ENCODE results near the gene TPT1.
"Not testable (repeated sequence)": the region's sequence is repeated elsewhere in the genome, so short reads cannot be mapped to it uniquely, and the experiment has no call there.

TPT1 gene

DNA sequence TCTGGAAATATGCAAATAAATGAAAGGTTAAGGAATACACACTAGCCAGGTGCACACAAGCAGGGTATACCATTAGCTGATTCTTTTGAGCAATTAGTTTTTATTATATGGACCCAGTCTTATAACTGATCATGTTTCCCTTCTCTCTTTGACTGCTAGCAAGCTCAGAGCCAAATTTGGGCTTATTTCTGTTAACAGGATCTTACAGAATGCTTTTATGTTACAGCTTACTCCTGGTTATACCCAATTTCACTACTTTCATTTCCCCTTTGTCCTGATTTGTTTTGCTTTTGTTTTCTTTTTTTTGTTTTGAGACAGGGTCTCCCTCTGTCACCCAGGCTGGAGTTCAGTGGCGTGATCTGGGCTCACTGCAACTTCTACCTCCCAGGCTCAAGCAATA is 12.9 kb upstream of the TPT1 start:
- H3K79me2 ChIP-seq (ENCODE audit: insufficient read depth, low read depth), result no peaks in the 10 kb centered on the region
- no peak overlapping the region for H3K4me2 ChIP-seq
- no peak overlapping the region for H3K9ac ChIP-seq
- TF ChIP-seq, protein P1, sequence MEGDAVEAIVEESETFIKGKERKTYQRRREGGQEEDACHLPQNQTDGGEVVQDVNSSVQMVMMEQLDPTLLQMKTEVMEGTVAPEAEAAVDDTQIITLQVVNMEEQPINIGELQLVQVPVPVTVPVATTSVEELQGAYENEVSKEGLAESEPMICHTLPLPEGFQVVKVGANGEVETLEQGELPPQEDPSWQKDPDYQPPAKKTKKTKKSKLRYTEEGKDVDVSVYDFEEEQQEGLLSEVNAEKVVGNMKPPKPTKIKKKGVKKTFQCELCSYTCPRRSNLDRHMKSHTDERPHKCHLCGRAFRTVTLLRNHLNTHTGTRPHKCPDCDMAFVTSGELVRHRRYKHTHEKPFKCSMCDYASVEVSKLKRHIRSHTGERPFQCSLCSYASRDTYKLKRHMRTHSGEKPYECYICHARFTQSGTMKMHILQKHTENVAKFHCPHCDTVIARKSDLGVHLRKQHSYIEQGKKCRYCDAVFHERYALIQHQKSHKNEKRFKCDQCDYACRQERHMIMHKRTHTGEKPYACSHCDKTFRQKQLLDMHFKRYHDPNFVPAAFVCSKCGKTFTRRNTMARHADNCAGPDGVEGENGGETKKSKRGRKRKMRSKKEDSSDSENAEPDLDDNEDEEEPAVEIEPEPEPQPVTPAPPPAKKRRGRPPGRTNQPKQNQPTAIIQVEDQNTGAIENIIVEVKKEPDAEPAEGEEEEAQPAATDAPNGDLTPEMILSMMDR (conservative IDR thresholded peaks at IDR 0.05; ENCODE audit: low read depth, low read length), result no peak
- no peaks in the 10 kb centered on the region for H3K4me1 ChIP-seq (ENCODE audit: low read depth, poor library complexity, severe bottlenecking)
- H4K20me1 ChIP-seq (ENCODE audit: insufficient read depth), result no peaks in the 10 kb centered on the region
- no peak overlapping the region for H3K4me3 ChIP-seq (IDR thresholded peaks at IDR 0.05; ENCODE audit: insufficient read depth, low read depth, low read length)
- H3K27me3 ChIP-seq (ENCODE audit: insufficient read depth, low read depth), result no peaks in the 10 kb centered on the region
- no peaks in the 10 kb centered on the region for H3K36me3 ChIP-seq (ENCODE audit: insufficient read depth)
- H2AFZ ChIP-seq (ENCODE audit: low read depth), result no peak overlapping the region
- no peak overlapping the region for H3K27ac ChIP-seq

DNA sequence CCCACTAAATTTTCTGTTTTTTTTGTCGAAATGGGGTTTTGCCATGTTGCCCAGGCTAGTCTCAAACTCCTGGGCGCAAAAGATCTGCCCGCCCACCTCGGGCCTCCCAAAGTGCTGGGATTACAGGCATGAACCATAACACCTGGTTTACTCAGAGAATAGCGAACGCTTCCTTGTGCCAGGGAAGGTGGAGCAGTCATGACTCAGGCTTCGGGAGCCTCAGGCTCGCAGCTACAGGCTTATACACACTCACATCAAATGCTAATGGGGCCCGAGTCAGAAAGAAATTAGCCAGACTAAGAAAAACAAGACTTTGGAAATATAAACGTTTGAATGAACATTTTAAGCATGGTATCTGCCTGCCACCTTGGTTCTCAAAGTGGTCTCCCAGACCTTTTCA is 11.0 kb upstream of the TPT1 start:
- H3K4me1 ChIP-seq (ENCODE audit: low read depth, poor library complexity, severe bottlenecking), result no peaks in the 10 kb centered on the region
- H3K4me3 ChIP-seq (IDR thresholded peaks at IDR 0.05; ENCODE audit: insufficient read depth, low read depth, low read length), result no peak overlapping the region
- no peaks in the 10 kb centered on the region for H4K20me1 ChIP-seq (ENCODE audit: insufficient read depth)
- H3K9ac ChIP-seq, result no peak overlapping the region
- no peak overlapping the region for H2AFZ ChIP-seq (ENCODE audit: low read depth)
- H3K27ac ChIP-seq, result no peak overlapping the region
- no peak overlapping the region for H3K4me2 ChIP-seq
- TF ChIP-seq, protein P1 (conservative IDR thresholded peaks at IDR 0.05; ENCODE audit: low read depth, low read length), result no peak
- no peaks in the 10 kb centered on the region for H3K79me2 ChIP-seq (ENCODE audit: insufficient read depth, low read depth)
- H3K27me3 ChIP-seq (ENCODE audit: insufficient read depth, low read depth), result no peaks in the 10 kb centered on the region
- H3K36me3 ChIP-seq (ENCODE audit: insufficient read depth), result no peaks in the 10 kb centered on the region

DNA sequence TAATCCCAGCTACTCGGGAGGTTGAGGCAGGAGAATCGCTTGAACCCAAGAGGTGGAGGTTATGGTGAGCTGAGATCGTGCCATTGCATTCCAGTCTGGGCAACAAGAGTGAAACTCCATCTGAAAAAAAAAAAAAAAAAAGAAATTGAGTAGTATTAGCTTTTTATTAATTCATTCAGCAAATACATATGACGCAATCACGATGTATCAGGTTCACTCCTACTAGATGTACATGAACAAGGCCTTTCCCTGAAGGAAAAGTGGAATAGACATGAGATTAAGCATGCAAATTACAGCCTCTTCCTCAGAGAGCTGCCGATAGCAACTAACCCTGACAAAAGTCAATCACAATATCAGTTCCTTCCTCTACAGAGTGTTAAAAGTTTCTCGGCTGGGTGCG is 9.2 kb upstream of the TPT1 start:
- Histone ChIP-seq H3K4me1 (ENCODE audit: low read depth, poor library complexity, severe bottlenecking) (no peaks in the 10 kb centered on the region), H3K4me3 (IDR thresholded peaks at IDR 0.05; ENCODE audit: insufficient read depth, low read depth, low read length) (no peak overlapping the region), H2AFZ (ENCODE audit: low read depth) (no peak overlapping the region), H4K20me1 (ENCODE audit: insufficient read depth) (no peaks in the 10 kb centered on the region), H3K4me2 (no peak overlapping the region), H3K27me3 (ENCODE audit: insufficient read depth, low read depth) (no peaks in the 10 kb centered on the region), H3K36me3 (ENCODE audit: insufficient read depth) (no peaks in the 10 kb centered on the region), H3K9ac (no peak overlapping the region), H3K27ac (no peak overlapping the region), H3K79me2 (ENCODE audit: insufficient read depth, low read depth) (no peaks in the 10 kb centered on the region)
- TF ChIP-seq, protein P1 (conservative IDR thresholded peaks at IDR 0.05; ENCODE audit: low read depth, low read length), result no peak

DNA sequence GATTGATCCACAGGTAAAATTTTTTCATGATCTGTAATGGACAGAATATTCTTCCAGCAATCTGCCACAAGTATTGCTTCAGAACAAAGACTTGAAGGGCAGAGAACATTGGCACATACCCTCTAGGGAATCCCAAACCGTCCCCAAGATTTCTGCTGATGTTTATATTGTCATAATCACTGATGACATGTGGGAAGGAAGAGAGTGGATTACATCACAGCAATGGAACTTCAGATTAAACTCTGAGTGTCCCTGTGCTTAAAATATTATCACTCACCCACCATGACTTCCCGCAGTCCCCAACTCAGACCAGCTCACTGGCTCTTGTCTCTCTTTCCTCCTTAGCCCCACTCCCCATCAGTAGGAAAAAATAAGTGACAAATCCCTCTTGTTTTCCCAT is 8.5 kb upstream of the TPT1 start:
- Histone ChIP-seq H3K36me3 (ENCODE audit: insufficient read depth) (no peaks in the 10 kb centered on the region), H3K4me3 (IDR thresholded peaks at IDR 0.05; ENCODE audit: insufficient read depth, low read depth, low read length) (no peak overlapping the region), H3K79me2 (ENCODE audit: insufficient read depth, low read depth) (no peaks in the 10 kb centered on the region), H3K27ac (no peak overlapping the region), H3K9ac (no peak overlapping the region), H4K20me1 (ENCODE audit: insufficient read depth) (no peaks in the 10 kb centered on the region), H3K4me1 (ENCODE audit: low read depth, poor library complexity, severe bottlenecking) (no peaks in the 10 kb centered on the region), H2AFZ (ENCODE audit: low read depth) (no peak overlapping the region), H3K4me2 (no peak overlapping the region), H3K27me3 (ENCODE audit: insufficient read depth, low read depth) (no peaks in the 10 kb centered on the region)
- TF ChIP-seq, protein P1 (conservative IDR thresholded peaks at IDR 0.05; ENCODE audit: low read depth, low read length), result no peak

DNA sequence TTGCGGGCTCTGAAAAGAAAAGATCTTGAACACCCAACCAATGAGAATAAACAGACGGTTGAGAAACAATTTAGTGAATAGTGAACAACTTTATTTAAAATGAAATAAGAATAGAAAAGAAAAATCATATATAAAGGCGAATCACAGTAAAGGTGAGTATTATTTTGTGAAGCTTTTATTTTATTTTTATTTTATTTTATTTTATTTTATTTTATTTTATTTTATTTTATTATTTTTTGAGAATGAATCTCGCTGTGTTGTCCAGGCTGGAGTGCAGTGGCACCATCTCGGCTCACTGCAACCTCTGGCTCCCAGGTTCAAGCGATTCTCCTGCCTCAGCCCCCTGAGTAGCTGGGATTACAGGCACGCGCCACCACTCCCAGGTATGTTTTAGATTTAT is 3.1 kb upstream of the TPT1 start:
- H3K4me2 ChIP-seq; H3K4me3 ChIP-seq (IDR thresholded peaks at IDR 0.05; ENCODE audit: insufficient read depth, low read depth, low read length); H2AFZ ChIP-seq (ENCODE audit: low read depth); H3K27ac ChIP-seq; H3K27me3 ChIP-seq (ENCODE audit: insufficient read depth, low read depth); H3K36me3 ChIP-seq (ENCODE audit: insufficient read depth); H3K9ac ChIP-seq: not testable (repeated sequence)
- peaks cover 17% of the 10 kb centered on the region for H3K79me2 ChIP-seq (ENCODE audit: insufficient read depth, low read depth)
- peaks cover 12% of the 10 kb centered on the region for H3K4me1 ChIP-seq (ENCODE audit: low read depth, poor library complexity, severe bottlenecking)
- H4K20me1 ChIP-seq (ENCODE audit: insufficient read depth), result peaks cover 12% of the 10 kb centered on the region

DNA sequence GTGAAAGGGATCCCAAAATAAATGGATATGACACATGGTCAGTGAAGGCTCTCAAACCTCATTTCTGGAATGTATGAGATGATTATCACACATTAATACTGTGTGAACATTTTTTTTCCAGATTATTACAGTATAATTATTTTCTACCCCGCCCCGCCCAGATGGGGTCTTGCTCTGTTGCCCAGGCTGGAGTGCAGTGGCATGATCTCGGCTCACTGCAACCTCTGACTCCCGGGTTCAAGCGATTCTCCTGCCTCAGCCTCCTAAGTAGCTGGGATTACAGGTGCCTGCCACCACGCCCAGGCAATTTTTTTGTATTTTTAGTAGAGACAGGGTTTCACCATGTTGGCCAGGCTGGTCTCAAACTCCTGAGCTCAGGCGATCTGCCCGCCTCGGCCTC is 2.1 kb upstream of the TPT1 start:
- H3K36me3 ChIP-seq (ENCODE audit: insufficient read depth), result peaks cover 11% of the 10 kb centered on the region; the same call in 1 of the 2 replicates
- not testable (repeated sequence) for H3K27ac ChIP-seq; H3K4me3 ChIP-seq (IDR thresholded peaks at IDR 0.05; ENCODE audit: insufficient read depth, low read depth, low read length); H3K27me3 ChIP-seq (ENCODE audit: insufficient read depth, low read depth); H3K4me2 ChIP-seq; H3K9ac ChIP-seq; H2AFZ ChIP-seq (ENCODE audit: low read depth)
- peaks cover 22% of the 10 kb centered on the region for H4K20me1 ChIP-seq (ENCODE audit: insufficient read depth)
- H3K79me2 ChIP-seq (ENCODE audit: insufficient read depth, low read depth), result peaks cover 24% of the 10 kb centered on the region
- H3K4me1 ChIP-seq (ENCODE audit: low read depth, poor library complexity, severe bottlenecking), result peaks cover 21% of the 10 kb centered on the region

DNA sequence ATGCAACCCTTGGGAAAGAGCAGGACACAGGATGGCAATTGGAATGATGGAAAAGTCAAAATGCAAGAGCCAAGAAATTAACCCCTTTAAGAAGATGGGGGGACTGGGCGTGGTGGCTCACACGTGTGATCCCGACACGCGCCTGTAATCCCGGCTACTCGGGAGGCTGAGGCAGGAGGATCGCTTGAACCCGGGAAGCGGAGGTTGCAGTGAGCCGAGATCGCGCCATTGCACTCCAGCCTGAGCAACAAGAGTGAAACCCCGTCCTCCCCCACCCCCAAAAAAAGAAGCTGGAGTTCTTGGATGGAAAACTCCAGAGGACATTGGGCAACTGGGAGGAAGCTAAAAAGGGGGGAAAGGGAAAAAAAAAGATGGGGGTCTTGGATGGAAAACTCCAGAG is 1.7 kb upstream of the TPT1 start:
- Histone ChIP-seq H3K79me2 (ENCODE audit: insufficient read depth, low read depth) (peaks cover 24% of the 10 kb centered on the region), H4K20me1 (ENCODE audit: insufficient read depth) (peaks cover 26% of the 10 kb centered on the region), H3K36me3 (ENCODE audit: insufficient read depth) (peaks cover 13% of the 10 kb centered on the region; the same call in 1 of the 2 replicates), H3K4me1 (ENCODE audit: low read depth, poor library complexity, severe bottlenecking) (peaks cover 21% of the 10 kb centered on the region)
- H2AFZ ChIP-seq (ENCODE audit: low read depth); H3K27ac ChIP-seq; H3K4me2 ChIP-seq; H3K4me3 ChIP-seq (IDR thresholded peaks at IDR 0.05; ENCODE audit: insufficient read depth, low read depth, low read length); H3K9ac ChIP-seq; H3K27me3 ChIP-seq (ENCODE audit: insufficient read depth, low read depth): not testable (repeated sequence)
